NCI-H1417 (cell line): ENCODE data around the gene NOL12.
"Not testable (repeated sequence)": the region's sequence is repeated elsewhere in the genome, so short reads cannot be mapped to it uniquely, and the experiment has no call there.

Experiments
- DNase-seq, 3 experiments: peaks; one replicate each; lab custom pipeline; 2025; lab: John Stamatoyannopoulos, UW

Gene NOL12

DNA sequence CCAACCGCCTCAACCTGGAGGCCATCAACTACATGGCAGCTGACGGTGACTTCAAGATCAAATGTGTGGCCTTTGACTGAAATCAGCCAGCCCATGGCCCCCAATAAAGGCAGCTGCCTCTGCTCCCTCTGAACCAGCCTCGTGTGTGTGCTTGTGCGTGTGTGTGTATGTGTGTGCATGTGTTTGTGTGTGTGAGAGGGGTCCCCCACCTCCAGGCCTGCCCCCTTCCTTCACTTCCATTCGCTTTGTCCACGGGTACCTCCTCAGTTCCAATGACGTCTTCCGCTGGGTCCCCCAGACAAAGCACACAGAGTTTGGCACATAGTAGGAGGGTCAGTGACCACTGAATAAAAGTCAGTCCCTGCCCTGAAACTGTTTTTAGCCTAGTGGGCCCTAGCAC is 6.5 kb upstream of the NOL12 start:
- DNase-seq: no peak

- no peak for DNase-seq
Observed at GRCh38 chr22:37680191-37680851, 5.8 kb upstream of the NOL12 start.

GRCh38 chr22:37681001-37681424 is 5.1 kb upstream of the NOL12 start:
- DNase-seq: no peak

GRCh38 chr22:37681556-37682049 is 4.5 kb upstream of the NOL12 start:
- peak; percentile 25 to 56 (median 49) for DNase-seq

DNA sequence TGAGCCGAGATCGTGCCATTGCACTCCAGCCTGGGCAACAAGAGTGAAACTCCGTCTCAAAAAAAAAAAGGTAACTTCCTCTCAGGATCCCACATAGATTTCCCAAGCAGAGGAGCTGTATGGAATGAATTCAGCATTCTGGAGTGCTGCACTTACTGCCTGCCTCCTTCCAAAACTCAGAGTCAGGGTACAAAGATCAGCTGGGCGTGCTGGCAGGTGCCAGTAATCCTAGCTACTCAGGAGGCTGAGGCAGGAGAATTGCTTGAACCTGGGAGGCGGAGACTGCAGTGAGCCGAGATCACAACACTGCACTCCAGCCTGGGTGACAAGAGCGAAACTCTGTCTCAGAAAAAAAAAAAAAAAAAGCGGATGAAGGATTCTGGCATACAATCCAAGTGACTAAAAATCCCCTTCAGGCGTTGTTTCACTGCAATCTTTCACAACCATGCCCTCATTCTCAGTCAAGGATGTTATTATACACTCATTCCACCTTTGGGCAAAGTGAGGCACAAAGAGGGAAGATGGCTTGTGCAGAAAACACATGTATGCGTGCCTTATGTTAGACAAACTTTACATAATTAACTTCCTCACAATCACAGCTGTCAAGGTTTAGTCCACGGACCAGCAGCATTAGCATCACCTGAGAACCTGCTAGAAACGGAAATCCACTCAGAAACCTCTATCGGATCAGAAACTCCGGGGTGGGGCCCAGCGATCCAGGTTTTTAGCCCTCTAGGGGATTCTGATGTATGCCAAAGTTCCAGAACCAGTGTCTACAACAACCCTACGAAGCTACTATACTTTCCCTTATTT is 1.1 kb upstream of the NOL12 start:
- no peak for DNase-seq

GRCh38 chr22:37690407-37690806 is 4.3 kb downstream of the NOL12 start:
- no peak for DNase-seq

- DNase-seq: no peak
Observed at GRCh38 chr22:37690901-37691504, 4.9 kb downstream of the NOL12 start.

DNA sequence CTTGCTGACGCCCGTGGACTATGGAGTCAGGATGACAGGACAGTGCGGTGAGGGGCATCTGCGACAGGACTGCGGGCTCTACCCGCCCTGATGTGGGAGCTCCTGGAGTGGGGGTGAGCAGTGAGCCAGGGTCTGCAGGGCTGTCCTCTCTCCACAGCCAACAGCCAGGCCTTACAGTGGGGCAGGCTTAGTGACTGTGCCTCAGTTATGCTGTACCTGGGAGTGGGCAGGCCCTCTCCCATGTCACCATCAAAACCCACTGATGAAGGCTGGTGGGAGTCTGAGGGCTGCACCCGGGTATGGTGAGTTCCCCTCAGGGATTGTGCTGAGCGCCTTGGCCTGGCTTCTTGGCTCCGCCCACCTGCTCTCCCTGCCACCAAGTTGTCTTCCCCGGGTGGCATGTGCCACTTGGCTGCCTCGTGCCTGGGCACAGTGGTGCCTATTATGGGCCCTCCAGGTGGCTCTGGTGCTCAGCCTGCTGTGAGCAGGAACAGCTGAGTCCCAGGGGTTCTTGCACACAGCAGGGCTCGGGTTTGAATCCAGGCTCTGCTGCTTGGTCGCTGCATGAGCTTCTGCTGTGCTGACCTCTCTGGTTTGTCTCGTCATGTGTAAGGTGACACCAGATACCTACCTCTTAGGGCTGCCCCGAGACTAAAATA is 6.6 kb downstream of the NOL12 start:
- no peak for DNase-seq

DNA sequence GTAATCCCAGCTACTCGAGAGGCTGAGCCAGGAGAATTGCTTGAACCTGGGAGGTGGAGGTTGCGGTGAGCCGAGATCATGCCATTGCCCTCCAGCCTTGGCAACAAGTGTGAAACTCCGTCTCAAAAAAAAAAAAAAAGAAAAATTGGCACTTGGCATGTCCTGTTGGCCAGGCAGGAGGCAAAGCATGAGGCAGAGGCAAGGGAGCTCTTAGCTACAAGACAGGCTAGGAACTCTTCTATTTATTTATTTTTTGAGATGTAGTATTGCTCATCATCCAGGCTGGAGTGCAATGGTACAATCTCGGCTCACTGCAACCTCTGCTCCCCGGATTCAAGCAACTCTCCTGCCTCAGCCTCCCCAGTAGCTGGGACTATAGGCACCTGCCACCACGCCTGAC is 8.0 kb downstream of the NOL12 start:
- DNase-seq: not testable (repeated sequence)

DNA sequence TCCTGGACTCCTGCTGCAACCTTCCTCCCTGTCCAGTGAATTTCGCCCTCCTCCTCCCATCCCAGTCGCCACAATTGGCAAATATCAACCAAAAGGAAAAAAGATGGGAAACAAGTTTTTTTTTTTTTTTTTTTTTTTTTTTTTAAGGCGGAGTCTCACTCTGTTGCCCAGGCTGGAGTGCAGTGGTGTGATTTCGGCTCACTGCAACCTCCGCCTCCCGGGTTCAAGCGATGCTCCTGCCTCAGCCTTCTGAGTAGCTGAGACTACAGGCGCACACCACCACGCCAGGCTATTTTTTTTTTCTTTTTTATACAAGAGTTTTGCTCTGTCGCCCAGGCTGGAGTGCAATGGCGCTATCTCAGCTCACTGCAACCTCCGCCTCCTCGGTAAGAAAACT is 10.1 kb downstream of the NOL12 start:
- not testable (repeated sequence) for DNase-seq

GRCh38 chr22:37696657-37697537 is 10.8 kb downstream of the NOL12 start, which contains the start of gene TRIOBP:
TSS of gene TRIOBP (plus strand) at chr22:37697048. CDS start at chr22:37701366, 4,318 bp downstream.
- peak in 1 of 3 experiments; percentile 94 for DNase-seq

- no peak for DNase-seq
Observed at GRCh38 chr22:37697538-37697835, 11.3 kb downstream of the NOL12 start.

GRCh38 chr22:37701141-37701786 is 15.1 kb downstream of the NOL12 start:
- DNase-seq: no peak

DNA sequence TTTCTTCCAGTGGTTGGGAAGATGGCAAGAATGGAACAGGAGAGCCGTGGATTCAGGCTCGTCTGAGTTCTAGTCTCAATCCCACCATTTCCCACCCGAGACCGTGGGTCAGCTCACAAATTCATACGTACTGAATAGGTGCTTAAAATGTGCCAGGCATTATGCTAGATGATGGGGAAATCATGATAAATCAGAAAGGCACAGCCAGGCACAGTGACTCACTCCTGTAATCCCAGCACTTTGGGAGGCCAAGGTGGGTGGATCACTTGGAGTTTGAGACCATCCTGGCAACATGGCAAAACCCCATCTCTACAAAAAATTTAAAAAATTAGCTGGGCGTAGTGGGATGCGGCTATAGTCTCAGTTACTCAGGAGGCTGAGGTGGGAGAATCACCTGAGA is 17.8 kb downstream of the NOL12 start:
- DNase-seq: no peak

DNA sequence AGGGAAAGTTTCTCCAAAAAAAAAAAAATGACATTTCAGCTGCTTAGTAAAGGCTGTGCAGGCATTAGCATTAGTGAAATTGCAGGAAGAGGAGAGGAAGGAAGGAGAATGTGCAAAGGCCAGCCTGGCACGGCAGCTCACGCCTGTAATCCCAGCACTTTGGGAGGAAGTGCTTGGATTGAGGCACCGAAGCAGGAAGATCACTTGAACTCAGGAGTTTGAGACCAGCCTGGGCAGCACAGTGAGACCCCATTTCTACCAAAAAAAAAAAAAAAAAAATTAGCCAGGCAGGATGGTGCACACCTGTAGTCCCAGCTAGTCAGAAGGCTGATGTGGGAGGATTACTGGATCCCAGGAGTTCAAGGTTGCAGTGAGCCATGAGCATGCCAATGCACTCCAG is 18.5 kb downstream of the NOL12 start:
- DNase-seq: no peak

GRCh38 chr22:37705205-37705604 is 19.1 kb downstream of the NOL12 start:
- no peak for DNase-seq

DNA sequence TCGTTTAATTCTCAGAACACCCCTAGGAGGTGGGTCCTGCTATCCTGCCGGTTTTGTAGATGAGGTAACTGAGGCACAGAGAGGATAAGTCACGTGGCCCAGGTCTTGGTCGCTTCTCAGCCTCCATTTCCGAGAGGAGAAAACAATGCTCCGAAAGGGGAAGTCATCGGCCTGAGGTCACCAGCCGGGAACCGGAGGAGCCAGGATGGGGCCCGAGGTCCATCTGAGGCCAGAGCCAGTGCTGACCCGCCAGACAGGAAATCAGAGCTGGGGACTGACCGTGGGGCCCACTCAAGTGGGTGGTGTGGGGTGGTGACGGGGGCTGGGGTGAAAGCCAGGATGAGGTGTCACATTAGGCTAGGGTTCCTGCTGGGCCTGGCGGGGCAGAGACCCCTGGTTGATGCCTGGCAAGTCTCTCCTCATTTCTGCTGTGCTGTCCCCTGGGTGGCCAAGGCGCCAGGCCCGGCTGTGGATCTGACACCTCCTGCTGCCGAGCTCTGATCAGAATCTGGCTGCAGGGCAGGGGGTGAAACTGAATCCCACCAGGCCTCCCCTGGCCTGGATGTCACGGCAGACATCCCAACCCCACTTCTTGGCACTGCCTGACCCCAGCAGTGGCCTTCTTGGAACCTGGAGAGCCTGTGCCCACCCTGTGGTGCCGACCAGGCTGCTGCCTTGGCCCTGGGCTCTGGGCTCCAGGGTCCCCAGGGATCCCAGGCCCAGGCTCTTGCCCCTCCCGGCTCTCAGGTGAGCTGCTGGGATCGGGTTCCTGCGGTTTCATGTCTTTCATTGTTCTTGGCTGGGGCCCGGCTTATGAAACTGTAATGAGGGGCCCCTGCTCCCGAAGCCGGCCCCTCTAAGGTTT is 22.7 kb downstream of the NOL12 start:
- DNase-seq: no peak

DNA sequence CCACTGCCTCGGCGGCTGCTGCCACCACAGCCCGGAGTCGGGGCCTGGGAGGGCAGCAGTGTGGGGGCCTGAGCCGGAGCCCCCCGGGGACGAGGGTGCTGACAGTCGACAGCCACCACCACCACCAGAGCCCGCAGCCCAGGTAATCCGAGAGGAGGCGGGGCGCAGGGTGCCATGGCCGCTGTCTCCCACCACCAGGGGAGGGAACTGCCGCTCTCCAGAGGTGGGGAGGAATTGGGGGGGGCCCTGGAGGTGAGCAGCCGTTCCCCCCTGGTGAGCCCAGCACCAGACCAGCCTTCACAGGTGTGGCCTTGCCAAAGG is 23.3 kb downstream of the NOL12 start:
- no peak for DNase-seq

DNA sequence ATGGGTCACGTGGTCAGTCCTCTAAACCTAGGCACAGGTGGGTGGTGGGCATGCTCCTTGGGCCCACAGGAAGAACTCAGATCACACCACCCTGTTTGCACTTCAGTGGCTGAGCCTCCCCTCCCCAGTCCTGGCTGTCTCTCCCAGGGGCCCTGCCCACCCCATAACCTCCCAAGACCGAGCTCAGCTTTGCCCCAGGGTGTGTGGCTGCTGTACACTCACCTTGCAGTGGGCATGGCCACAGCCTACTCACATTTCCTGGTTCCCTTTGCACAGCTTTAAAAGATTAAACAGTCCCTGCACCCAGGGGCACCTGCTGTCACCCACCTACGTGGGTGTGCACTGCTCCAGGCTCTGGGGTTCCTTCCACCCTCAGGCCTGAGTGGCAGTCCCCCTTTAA is 24.5 kb downstream of the NOL12 start:
- no peak for DNase-seq

DNA sequence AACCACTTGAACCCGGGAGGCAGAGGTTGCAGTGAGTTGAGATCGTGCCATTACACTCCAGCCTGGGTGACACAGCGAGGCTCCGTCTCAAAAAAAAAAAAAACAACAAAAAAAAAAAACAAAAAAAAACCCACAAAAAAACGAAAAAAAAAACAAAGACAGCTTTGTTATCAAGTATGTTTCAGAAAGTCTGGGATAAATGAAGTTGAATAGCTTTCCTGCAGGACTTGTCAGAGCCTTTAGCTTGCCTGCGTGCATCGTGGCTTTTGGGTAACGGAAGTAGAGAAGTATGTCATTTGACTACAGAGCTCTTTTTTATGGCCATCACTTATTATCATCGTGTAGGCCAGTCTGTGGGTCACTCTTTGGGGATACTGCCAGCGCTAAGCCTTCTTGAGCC is 25.3 kb downstream of the NOL12 start:
- no peak for DNase-seq
